GM18909 (cell line): Measurements from ENCODE around the gene DAB1.

ENCODE experiments used
- ATAC-seq: cut with Tn5 transposase; IDR thresholded peaks from one replicate; pipeline ENCODE4 v1.9.1; 2021; ENCODE audit warnings: mild to moderate bottlenecking; ENCODE audit not compliant: unreplicated experiment, poor library complexity

DAB1 gene

DNA sequence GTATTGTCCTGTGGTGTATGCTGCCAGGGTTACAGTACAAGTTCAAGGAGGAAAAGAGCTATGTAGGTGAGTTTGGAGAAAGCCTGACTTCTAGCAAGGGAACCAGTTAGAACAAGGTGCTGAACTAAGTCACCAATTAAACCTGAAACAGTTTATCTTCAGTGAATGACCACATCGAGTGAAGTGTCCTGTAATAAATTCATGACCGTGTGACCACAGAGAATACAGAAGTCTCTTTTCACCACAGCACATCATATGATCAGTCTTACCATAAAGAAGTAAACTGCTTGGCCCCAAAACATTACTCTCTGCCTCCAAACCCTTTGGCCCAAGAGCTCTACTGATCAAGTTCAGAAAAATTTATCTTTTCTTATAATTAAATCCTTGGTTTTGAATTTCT is 141.4 kb downstream of the DAB1 start:
- no peak for ATAC-seq

- no peak for ATAC-seq
Observed at GRCh38 chr1:57281324-57281723, 142.5 kb downstream of the DAB1 start.

DNA sequence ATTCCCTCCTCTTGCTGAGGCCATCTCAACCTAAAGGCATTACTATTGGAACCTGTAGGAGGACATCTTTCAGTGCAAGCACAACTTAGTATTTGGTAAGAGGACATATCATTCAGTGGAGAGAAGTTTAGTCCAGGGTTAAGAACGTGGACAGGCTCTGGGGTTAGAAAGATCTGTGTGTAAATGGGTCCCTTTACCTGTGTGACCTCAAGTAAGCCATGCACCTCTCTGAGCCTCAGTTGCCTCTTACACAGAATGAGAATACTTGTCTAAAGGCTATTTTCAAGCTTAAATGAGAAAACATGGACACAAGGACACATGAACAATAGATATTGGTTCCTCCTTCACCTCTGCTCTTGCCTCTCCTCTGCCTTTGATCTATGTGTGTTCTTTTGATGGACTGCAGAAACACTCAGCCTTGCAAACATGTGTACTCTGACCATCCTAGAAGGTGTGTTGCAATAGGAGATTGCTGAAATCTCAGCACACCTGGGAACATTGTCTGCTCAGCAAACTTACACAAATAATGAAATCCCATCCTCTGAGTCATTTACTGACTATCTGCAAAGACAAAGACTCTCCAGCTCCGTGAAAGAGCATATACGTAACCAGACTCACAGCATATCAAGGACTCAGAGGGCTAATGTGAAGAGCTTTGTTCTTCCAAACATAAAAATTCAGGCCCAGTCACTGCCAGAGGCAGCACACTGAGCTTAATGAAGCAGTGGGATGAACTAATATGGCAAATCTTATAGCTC is 143.8 kb downstream of the DAB1 start:
- ATAC-seq = no peak

DNA sequence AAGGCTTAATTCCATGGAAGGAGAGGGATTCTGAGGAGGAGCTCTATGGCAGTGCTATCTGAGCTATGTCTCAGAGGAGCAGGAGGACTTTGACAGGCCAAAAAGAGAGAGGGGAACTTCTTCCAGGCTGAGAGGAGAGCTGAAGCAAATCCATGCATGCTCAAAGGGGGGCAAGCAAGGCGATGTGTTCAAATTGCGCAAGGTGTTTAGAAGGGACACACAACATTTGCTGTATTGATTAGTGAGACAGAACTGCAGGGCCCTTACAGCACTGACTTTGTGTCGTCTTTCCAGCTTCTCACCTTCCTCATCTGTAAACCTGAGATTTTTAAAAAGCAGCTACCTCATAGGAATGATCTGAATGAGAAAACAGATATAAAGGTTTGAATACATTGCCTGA is 145.3 kb downstream of the DAB1 start:
- ATAC-seq = no peak

DNA sequence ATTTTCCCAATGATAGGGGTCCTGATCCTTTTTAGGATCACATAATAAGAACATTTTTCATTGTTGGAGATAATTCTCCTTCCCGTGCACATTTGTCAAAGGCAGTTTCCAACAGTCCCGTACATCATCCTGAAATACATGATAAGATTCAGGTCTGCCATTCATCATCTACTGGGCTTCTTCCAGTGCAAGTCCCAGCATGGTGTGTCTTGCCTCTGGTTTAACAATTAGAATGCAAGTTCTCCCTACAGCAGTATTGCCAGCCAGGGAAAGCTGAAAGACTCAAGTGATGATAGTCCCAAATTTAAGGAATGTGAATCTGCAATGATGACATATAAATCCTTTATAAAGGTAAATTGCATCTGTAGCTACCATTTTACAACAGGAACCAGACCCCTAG is 146.2 kb downstream of the DAB1 start:
- ATAC-seq = no peak

DNA sequence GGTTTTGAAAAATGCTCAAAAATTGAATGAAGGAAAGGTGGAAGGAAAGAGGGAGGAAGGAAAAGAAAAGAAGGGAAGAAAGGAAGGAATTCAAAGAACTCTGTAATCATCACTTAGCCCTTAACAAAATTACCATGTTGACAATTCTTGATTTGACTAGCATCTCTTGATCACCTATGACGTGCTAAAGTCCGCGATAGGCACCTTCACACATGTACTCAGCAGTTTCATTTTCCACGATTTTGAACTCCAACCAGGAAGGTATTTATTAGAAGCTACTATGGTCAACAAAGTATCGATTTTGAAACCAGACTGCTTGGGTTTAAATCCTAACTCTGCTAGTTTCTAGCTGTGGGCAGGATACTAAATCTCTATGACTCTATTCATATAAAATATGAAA is 146.9 kb downstream of the DAB1 start:
- ATAC-seq = no peak

DNA sequence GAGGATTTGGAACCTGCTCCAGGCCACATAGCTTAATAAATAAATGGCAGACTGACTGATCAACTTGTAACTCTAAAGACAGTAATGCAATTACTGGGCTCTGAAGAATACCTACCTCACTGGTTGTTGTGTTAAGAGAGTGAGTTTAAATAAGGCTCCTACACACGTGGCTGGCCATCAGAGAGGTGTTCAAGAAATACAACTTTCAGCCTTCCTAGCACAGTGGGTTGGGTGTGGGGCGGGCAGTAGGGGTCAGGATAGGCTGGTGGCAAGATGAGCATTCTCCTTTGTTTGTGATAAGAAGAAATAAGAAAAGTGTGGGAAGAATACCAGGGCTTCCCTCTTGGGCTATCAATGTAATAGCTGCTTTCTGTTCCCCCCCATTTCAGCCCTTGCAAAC is 151.3 kb downstream of the DAB1 start:
- ATAC-seq = no peak

- ATAC-seq = no peak
Observed at GRCh38 chr1:57272150-57272549, 151.7 kb downstream of the DAB1 start.

- ATAC-seq = no peak
Observed at GRCh38 chr1:57270927-57271698, 152.7 kb downstream of the DAB1 start.

- no peak for ATAC-seq
Observed at GRCh38 chr1:57269630-57270225, 154.1 kb downstream of the DAB1 start.

- ATAC-seq = no peak
Observed at GRCh38 chr1:57265104-57265503, 158.8 kb downstream of the DAB1 start.

- ATAC-seq = no peak
Observed at GRCh38 chr1:57262472-57262871, 161.4 kb downstream of the DAB1 start.

GRCh38 chr1:57258557-57259325 is 165.1 kb downstream of the DAB1 start:
- ATAC-seq = no peak

DNA sequence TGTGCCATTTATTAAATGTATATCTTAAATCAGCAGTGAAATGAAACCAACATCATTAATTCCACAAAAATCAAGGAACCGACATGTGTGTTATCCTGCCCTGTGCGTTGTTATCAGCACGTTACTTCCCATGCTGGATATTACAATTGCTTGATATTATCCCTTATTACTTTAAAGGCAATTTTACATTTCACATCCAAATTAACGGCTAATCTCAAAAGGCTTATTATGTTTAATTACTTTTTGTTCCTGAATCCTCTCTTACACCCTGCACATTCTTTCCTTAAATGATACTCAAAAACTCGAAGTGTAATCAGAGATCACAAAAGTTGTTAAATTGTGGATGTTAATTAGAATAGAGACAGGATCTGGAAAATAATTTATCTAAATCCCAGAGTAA is 167.9 kb downstream of the DAB1 start:
- ATAC-seq = no peak

DNA sequence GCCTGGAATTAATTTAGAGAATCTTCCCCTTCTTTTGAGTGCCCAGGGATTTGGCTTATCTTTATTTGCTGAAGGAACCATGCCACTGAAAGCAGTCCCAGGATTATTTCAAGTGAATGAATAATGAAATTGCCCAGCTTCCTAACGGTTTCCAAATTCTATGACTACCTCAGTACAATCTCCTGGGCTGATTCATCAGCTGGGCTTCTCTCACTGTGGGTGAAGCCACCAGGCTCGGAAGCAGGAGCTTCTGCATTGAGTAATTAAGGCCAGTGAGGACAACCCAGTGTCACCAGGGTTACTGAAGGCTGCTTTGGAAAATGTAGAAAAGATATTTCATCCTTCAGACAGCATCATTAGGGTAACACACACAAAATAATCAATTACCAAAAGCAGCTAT is 169.8 kb downstream of the DAB1 start:
- ATAC-seq = no peak

GRCh38 chr1:57252597-57253294 is 171.1 kb downstream of the DAB1 start:
- ATAC-seq = no peak

DNA sequence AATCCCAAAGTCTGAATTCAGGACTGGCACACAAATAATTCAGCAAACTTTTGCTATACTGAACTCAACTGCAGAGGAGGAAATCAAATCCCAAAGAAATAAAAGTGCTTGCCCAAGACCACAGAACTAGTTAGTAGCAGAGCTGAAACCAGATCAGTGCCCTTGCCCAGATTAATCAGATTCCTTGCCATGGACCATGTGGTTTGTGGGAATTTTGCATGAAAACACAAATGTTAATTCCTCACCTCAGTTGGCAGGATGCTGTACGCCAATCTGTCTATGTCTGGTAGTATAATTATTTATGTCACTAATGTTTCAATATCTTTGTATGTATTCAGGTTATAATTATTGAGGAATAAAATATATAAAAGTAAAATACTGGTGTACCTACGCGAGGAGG is 173.8 kb downstream of the DAB1 start:
- ATAC-seq = no peak

GRCh38 chr1:57249511-57249910 is 174.3 kb downstream of the DAB1 start:
- ATAC-seq = no peak

DNA sequence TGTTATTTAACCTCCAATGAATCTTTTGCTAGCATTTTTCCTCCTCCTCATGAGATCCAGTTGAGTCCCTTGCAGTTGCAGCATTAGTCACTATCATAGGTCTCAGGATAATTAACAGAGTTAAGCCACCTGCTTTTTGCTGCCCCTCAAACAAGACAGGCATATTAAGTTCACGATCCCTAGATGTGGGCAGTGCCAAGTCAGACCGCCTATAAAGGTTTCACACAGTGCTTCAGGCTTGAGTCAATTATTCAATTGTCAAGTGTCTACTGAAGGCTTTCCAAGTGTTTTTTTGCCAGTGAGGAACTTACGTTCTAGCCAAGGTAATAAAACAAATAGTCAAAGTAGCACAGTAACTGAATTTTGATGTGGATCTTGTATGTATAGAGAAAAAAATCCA is 175.0 kb downstream of the DAB1 start:
- no peak for ATAC-seq

DNA sequence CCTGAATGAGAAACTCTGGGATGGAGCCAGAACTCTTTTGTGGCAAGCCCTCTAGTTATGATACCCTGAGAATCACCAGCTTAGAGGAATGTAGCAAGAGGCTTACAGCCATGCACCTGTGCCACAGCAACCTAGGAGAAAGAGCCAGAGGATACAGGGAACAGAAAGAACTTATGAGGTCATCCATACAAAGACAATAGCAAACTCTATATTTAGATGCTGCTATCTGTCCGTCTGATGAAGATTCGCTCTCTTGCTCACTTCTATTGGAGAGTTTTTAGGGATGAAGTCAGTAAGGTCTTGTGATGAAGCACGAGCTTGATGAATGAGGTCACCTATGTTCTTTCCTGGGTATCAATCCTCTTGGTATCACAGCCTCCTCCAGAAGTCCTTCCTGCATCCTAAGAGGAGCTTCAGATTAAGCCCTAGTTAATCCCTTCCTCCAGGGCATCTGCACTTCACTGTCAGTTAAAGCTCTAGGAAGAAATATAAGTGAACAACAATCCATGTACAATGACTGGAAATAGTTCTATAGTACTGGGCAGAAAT is 185.6 kb downstream of the DAB1 start:
- ATAC-seq = no peak
